Osteoblast (primary cell): ENCODE data around the gene INTS15. TPM values are rescaled to one million over a fixed set of nuclear protein-coding genes. Genes with fewer than 3 reads are reported as not detected.

Experiments
- DNase-seq: peaks from one replicate; pipeline ENCODE4 v3.0.0; 2011; ENCODE audit warnings: low spot score, mixed read lengths; ENCODE audit not compliant: insufficient read length; ENCODE audit errors: missing footprints
- H2AFZ ChIP-seq: 2 replicates; pipeline ENCODE4 v1.6.0; 2011; ENCODE audit warnings: mild to moderate bottlenecking, low read length
- H3K27ac ChIP-seq: 2 replicates; pipeline ENCODE4 v1.5.1; 2011; ENCODE audit warnings: mild to moderate bottlenecking, low read depth, low read length, moderate library complexity
- H3K27me3 ChIP-seq: 2 replicates; pipeline ENCODE4 v1.6.0; 2012; ENCODE audit warnings: mild to moderate bottlenecking, control low read depth, inconsistent platforms, low read length, moderate library complexity; ENCODE audit not compliant: insufficient read depth
- H3K36me3 ChIP-seq: 2 replicates; pipeline ENCODE4 v1.5.1; 2011; ENCODE audit warnings: mild to moderate bottlenecking, low read length, control low read depth, moderate library complexity; ENCODE audit not compliant: insufficient read depth
- H3K4me1 ChIP-seq: 2 replicates; pipeline ENCODE4 v1.5.1; 2011; ENCODE audit warnings: mild to moderate bottlenecking, low read length, control low read depth, moderate library complexity; ENCODE audit not compliant: insufficient read depth
- H3K4me2 ChIP-seq: 2 replicates; pipeline ENCODE4 v1.6.0; 2011; ENCODE audit warnings: mild to moderate bottlenecking, low read length; ENCODE audit not compliant: insufficient read depth
- H3K4me3 ChIP-seq: fragments of 200-600 bp; sonication (generic); 3 replicates; pipeline ENCODE4 v1.5.1; 2012; ENCODE audit warnings: mild to moderate bottlenecking, low read length, inconsistent platforms; ENCODE audit not compliant: insufficient read depth
- H3K79me2 ChIP-seq: 2 replicates; pipeline ENCODE4 v1.6.0; 2012; ENCODE audit warnings: mild to moderate bottlenecking, low read length, control low read depth, inconsistent platforms; ENCODE audit not compliant: insufficient read depth
- H3K9me3 ChIP-seq: 2 replicates; pipeline ENCODE4 v1.5.1; 2011; ENCODE audit warnings: low read depth, low read length, control low read depth
- H4K20me1 ChIP-seq: 2 replicates; pipeline ENCODE4 v1.6.0; 2012; ENCODE audit warnings: mild to moderate bottlenecking, low read length, control low read depth; ENCODE audit not compliant: insufficient read depth
- total RNA-seq: library from RNA; depleted of rRNA; stranded (reverse); fragments of >200 nt; gene quantifications from 2 replicates; pipeline ENCODE4 v1.2.3, GENCODE V29; 2012
- TF ChIP-seq, protein P1 (sequence below): IDR thresholded peaks from 2 replicates; pipeline ENCODE4 v1.5.1; 2011; ENCODE audit warnings: mild to moderate bottlenecking, low read depth, low read length, moderate library complexity; ENCODE audit errors: extremely low read depth

Gene INTS15
- total RNA-seq, 1 donor, result 11.9 TPM

DNA sequence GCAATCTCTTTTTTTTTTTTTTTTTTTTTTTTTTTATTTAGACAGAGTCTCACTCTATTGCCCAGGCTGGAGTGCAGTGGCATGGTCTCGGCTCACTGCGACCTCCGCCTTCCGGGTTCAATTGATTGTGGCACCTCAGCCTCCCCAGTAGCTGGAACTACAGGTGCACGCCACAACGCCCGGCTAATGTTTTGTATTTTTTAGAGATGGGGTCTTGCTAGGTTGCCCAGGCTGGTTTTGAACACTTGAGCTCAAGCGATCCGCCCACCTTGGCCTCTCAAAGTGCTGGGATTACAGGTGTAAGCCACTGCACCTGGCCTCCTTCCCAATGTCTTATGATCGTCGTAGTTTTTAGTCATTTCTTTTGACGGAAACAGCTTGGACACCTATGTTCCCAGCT, 19.0 kb downstream of the INTS15 start:
- H3K4me1 ChIP-seq, result no peaks in the 10 kb centered on the region
- no peak overlapping the region for H3K4me3 ChIP-seq
- H3K79me2 ChIP-seq, result no peaks in the 10 kb centered on the region
- TF ChIP-seq, protein P1, sequence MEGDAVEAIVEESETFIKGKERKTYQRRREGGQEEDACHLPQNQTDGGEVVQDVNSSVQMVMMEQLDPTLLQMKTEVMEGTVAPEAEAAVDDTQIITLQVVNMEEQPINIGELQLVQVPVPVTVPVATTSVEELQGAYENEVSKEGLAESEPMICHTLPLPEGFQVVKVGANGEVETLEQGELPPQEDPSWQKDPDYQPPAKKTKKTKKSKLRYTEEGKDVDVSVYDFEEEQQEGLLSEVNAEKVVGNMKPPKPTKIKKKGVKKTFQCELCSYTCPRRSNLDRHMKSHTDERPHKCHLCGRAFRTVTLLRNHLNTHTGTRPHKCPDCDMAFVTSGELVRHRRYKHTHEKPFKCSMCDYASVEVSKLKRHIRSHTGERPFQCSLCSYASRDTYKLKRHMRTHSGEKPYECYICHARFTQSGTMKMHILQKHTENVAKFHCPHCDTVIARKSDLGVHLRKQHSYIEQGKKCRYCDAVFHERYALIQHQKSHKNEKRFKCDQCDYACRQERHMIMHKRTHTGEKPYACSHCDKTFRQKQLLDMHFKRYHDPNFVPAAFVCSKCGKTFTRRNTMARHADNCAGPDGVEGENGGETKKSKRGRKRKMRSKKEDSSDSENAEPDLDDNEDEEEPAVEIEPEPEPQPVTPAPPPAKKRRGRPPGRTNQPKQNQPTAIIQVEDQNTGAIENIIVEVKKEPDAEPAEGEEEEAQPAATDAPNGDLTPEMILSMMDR, result no peak
- peaks cover 6% of the 10 kb centered on the region for H3K36me3 ChIP-seq
- H3K9me3 ChIP-seq, result no peaks in the 10 kb centered on the region
- H3K4me2 ChIP-seq, result no peak overlapping the region
- no peak for DNase-seq
- no peaks in the 10 kb centered on the region for H4K20me1 ChIP-seq
- H3K27me3 ChIP-seq, result peaks cover 4% of the 10 kb centered on the region
- H2AFZ ChIP-seq, result no peak overlapping the region
- no peak overlapping the region for H3K27ac ChIP-seq

DNA sequence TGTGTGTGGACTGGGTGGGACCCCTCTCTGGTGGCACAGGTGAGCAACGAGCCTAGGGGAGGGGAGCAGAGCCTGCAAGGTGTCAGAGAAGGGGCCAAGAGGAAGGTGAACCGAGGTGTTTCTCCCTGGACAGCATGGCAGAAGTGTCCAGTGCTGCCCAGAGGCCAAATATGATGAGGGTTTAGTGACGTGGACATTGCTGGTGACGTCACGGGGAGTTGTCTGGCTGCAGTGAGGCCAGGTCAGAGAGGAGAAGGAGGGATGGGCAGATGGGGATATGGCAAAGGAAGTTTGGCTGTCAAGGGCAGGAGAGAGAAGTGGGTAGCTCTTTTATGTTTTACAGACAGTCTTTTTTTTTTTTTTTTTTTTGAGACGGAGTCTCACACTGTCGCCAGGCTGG, 23.0 kb downstream of the INTS15 start:
- Histone ChIP-seq H4K20me1 (no peaks in the 10 kb centered on the region), H3K27ac (no peak overlapping the region), H3K4me3 (no peak overlapping the region), H3K79me2 (no peaks in the 10 kb centered on the region), H3K36me3 (peaks cover 6% of the 10 kb centered on the region), H3K27me3 (peaks cover 33% of the 10 kb centered on the region), H3K9me3 (no peaks in the 10 kb centered on the region), H3K4me2 (no peak overlapping the region), H3K4me1 (no peaks in the 10 kb centered on the region), H2AFZ (no peak overlapping the region)
- TF ChIP-seq, protein P1, result no peak
- DNase-seq, result peak; percentile 44

DNA sequence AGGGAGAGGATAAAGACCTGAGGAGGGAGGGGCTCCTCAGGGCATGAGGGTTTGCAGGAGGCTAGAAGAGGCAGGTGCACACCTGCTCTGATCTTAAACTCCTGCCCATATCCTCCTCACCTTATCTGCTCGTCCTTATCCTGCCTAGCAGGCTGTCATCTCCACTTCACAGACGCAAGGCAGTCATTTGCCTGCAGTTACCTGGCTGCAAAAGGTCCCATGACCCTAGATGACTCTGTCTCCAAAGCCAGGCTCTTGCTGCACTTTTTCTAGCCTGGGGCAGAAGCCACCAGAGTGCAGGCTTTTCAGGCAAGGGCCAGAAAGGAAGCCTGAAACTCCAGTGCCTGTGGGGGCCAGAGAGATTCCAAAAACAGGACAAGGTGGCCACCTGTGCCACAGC, 23.9 kb downstream of the INTS15 start:
- TF ChIP-seq, protein P1, result no peak
- H3K4me3 ChIP-seq, result no peak overlapping the region
- H3K4me1 ChIP-seq, result no peaks in the 10 kb centered on the region
- H3K27ac ChIP-seq, result no peak overlapping the region
- H3K9me3 ChIP-seq, result no peaks in the 10 kb centered on the region
- H2AFZ ChIP-seq, result no peak overlapping the region
- no peak for DNase-seq
- H3K79me2 ChIP-seq, result no peaks in the 10 kb centered on the region
- H3K4me2 ChIP-seq, result no peak overlapping the region
- H3K36me3 ChIP-seq, result no peaks in the 10 kb centered on the region
- H4K20me1 ChIP-seq, result no peaks in the 10 kb centered on the region
- H3K27me3 ChIP-seq, result peaks cover 33% of the 10 kb centered on the region

DNA sequence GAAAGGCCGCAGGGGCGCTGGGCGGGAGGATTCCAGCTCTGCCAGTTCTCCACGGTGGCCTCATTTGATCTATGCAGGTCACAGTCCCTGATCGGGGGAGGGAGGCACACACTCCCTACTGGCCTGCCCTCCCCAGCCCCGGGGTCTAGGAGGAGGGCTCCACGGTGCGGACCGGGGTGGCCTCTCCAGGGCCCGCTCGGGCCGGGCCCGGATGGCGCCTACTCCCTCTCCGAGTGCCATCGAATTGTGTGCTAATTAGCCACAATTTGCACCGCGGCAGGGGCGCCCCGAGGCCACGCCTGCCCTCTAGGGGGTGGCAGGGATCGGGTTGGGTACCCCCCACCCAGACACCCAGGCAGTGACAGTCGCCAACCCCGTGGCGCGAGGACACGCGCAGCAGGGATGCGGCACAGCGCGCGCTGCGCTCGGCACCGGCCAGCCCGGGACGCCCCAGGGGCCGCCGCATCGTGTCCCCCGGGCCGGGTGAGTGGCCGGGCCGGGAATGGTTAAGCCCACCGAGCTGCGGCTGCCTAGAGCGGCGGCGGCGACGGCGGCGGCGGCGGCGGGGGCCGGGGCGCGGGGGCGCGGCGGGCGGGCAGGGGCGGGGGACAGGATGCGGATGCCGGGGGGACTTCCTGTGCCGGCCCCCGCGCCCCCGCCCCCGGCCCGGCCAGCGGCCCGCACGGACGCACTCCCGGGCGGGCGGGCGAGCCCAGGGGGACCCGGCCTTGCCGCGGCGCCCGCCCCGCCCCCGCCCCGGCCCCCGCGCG, 25.3 kb downstream of the INTS15 start, which contains the start of gene ZNF853:
ZNF853 (plus strand) TSS at position 658 of the 770 bp plus-strand sequence. CDS start 565 bp downstream, outside the sequence.
- peak; percentile 88 for DNase-seq
- Histone ChIP-seq H2AFZ (no peak within 1 kb of the TSS), H3K4me1 (no peaks in the 10 kb centered on the region), H4K20me1 (no peaks in the 10 kb centered on the region), H3K36me3 (no peaks in the 10 kb centered on the region), H3K79me2 (no peaks in the 10 kb centered on the region), H3K4me2 (no peak within 1 kb of the TSS), H3K4me3 (peak within 1 kb of the TSS; percentile 37), H3K9me3 (no peaks in the 10 kb centered on the region), H3K27me3 (peaks cover 33% of the 10 kb centered on the region), H3K27ac (no peak within 1 kb of the TSS)
- TF ChIP-seq, protein P1, result no peak
